HepG2 (cell line): ENCODE data around the gene CNOT10.

ENCODE experiments used
- EZH2 ChIP-seq: conservative IDR thresholded peaks from 2 replicates; pipeline ENCODE4 v1.6.1; 2012; ENCODE audit warnings: mild to moderate bottlenecking, low read depth, low read length, moderate library complexity
- GATAD1 ChIP-seq: IDR thresholded peaks from 2 replicates; pipeline ENCODE4 v1.6.1; 2016; ENCODE audit warnings: missing genetic modification reagents, missing compliant biosample characterization
- HCFC1 ChIP-seq: fragments of 150-350 bp; IDR thresholded peaks from 2 replicates; pipeline ENCODE4 v1.6.1; 2014; ENCODE audit warnings: low read depth, low read length
- MED1 ChIP-seq: sonication (generic); formaldehyde crosslinking; IDR thresholded peaks from 2 replicates; pipeline ENCODE4 v1.4.0; 2020; ENCODE audit warnings: missing genetic modification reagents
- SPEN ChIP-seq: sonication (generic); formaldehyde crosslinking; IDR thresholded peaks from 2 replicates; pipeline ENCODE4 v1.5.1; 2020; ENCODE audit warnings: low read depth, mild to moderate bottlenecking, missing genetic modification reagents
- SUZ12 ChIP-seq: fragments of 150-350 bp; IDR thresholded peaks from 2 replicates; pipeline ENCODE4 v1.6.1; 2014; ENCODE audit warnings: low read depth, low read length
- TF ChIP-seq, protein P1 (sequence below): sonication (generic); formaldehyde crosslinking; IDR thresholded peaks from 2 replicates; pipeline ENCODE4 v1.8.1; 2023; ENCODE audit warnings: mild to moderate bottlenecking, inconsistent platforms, moderate library complexity, missing genetic modification reagents, borderline replicate concordance
- TF ChIP-seq, protein P2 (sequence below): sonication (generic); formaldehyde crosslinking; conservative IDR thresholded peaks from 2 replicates; pipeline ENCODE4 v1.4.0; 2020; ENCODE audit warnings: missing genetic modification reagents
- TF ChIP-seq, protein P3 (sequence below): sonication (generic); formaldehyde crosslinking; IDR thresholded peaks from 2 replicates; pipeline ENCODE4 v1.5.0; 2020; ENCODE audit warnings: mild to moderate bottlenecking, missing genetic modification reagents, moderate library complexity

DNA sequence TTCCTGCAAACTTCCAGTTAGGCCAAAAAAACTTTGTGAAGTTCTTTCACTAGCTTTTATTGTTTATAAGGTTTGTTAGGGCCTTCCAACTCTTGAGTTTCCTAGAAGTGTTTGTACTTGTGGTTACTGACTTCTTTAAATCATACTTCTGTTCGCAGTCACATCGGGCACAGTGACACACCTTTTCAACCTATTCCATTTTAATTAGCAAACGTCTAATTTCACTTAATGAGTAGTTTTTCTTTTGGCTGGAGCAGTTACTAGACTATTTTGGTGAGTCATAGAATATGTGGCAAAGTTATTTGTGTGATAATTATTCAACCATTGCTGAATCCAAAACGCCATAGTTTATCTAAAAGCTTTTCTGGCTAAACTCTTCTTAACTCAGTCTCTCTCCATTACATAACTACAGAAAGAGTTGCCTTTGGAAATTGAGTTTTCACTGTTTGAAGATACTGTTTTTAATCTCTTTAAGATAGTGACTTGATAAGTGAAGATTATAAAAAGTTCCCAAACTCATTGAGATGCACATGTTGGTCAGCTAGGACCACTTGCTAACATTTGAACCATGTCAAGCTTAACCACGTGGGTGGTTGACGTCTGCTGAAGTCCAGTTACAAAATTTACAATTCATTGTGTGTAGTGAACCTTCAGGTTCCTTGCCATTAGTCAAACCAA, 21.5 kb downstream of the CNOT10 start:
- TF ChIP-seq HCFC1: no peak
- TF ChIP-seq, protein P1, sequence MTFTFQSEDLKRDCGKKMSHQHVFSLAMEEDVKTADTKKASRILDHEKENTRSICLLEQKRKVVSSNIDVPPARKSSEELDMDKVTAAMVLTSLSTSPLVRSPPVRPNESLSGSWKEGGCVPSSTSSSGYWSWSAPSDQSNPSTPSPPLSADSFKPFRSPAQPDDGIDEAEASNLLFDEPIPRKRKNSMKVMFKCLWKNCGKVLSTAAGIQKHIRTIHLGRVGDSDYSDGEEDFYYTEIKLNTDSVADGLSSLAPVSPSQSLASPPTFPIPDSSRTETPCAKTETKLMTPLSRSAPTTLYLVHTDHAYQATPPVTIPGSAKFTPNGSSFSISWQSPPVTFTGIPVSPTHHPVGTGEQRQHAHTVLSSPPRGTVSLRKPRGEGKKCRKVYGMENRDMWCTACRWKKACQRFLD (CRISPR knock-in tag): no peak
- TF ChIP-seq GATAD1 (CRISPR knock-in tag): no peak
- TF ChIP-seq MED1 (CRISPR knock-in tag): no peak
- no peak for TF ChIP-seq EZH2
- TF ChIP-seq, protein P2, sequence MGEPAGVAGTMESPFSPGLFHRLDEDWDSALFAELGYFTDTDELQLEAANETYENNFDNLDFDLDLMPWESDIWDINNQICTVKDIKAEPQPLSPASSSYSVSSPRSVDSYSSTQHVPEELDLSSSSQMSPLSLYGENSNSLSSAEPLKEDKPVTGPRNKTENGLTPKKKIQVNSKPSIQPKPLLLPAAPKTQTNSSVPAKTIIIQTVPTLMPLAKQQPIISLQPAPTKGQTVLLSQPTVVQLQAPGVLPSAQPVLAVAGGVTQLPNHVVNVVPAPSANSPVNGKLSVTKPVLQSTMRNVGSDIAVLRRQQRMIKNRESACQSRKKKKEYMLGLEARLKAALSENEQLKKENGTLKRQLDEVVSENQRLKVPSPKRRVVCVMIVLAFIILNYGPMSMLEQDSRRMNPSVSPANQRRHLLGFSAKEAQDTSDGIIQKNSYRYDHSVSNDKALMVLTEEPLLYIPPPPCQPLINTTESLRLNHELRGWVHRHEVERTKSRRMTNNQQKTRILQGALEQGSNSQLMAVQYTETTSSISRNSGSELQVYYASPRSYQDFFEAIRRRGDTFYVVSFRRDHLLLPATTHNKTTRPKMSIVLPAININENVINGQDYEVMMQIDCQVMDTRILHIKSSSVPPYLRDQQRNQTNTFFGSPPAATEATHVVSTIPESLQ: no peak
- TF ChIP-seq SPEN: no peak
- TF ChIP-seq SUZ12: no peak
- TF ChIP-seq, protein P3, sequence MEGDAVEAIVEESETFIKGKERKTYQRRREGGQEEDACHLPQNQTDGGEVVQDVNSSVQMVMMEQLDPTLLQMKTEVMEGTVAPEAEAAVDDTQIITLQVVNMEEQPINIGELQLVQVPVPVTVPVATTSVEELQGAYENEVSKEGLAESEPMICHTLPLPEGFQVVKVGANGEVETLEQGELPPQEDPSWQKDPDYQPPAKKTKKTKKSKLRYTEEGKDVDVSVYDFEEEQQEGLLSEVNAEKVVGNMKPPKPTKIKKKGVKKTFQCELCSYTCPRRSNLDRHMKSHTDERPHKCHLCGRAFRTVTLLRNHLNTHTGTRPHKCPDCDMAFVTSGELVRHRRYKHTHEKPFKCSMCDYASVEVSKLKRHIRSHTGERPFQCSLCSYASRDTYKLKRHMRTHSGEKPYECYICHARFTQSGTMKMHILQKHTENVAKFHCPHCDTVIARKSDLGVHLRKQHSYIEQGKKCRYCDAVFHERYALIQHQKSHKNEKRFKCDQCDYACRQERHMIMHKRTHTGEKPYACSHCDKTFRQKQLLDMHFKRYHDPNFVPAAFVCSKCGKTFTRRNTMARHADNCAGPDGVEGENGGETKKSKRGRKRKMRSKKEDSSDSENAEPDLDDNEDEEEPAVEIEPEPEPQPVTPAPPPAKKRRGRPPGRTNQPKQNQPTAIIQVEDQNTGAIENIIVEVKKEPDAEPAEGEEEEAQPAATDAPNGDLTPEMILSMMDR (CRISPR knock-in tag): no peak
